Suprapubic skin (tissue), 3 donors: ENCODE data around the gene TRAIP.

Experiments
- CTCF ChIP-seq, 2 donors: fragments of 200-600 bp in 1 of 2; fragments of 450-650 bp in 1 of 2; sonication (generic) in 1 of 2; IDR thresholded peaks; one replicate each; pipeline ENCODE4 v1.5.1; 2016 to 2019; ENCODE audit warnings: antibody characterized with exemption in 2 of 2, mild to moderate bottlenecking in 1 of 2, moderate library complexity in 1 of 2
- POLR2A ChIP-seq, 2 donors: fragments of 450-650 bp; IDR thresholded peaks; one replicate each; pipeline ENCODE4 v1.6.1; 2017; ENCODE audit warnings: antibody characterized with exemption in 2 of 2, mild to moderate bottlenecking in 2 of 2, moderate library complexity in 2 of 2

GRCh38 chr3:49803465-49804140, 52.8 kb downstream of the TRAIP start:
- TF ChIP-seq CTCF (IDR thresholded peaks at IDR 0.05): no peak
- no peak for TF ChIP-seq POLR2A (IDR thresholded peaks at IDR 0.05)
